ENCODE measurements around the gene COMP.

The COMP gene

DNA sequence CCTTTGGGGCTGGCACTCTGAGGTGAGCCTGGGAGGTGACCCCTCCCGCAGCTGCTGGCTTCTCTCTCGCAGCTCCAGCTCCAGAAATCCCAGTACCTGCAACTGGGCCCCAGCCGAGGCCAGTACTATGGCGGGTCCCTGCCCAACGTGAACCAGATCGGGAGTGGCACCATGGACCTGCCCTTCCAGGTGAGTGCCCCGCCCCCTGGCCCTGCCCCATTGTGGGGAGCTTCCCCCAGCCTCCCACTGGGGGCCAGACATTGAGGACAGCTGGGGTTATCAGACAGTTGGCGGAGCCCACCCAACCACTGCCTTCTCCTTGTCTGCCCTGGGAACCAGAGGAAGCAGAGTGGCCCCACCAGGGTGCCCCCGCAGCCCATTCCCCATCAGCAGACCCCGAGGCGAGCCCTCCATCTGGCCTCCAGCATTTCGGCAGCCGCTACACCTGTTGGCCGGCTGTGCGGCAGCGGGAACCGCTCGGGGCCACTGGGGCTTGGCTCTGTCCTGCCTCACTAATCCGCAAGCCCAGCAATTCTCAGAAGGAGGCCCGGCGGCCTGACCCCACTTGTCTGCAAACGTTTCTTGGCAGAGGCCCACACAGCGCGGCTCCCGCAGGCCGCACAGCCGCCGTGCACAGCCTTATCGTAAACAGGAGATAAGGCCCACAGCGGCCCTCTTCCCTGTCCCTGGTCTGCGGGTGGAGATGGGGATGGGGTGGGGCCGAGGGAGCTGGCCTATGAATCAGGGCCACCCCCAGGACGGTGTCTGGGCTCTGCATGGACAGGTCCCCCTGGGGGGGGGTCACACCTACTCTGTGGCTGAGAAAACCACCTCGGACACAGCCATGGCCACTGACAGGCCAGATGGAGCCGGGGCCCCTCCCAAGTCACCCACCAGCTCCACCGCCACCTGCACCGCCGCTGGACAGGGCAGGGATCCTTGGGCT lies 48.0 kb downstream of the COMP start:
- FAIRE-seq = no peak
- TF ChIP-seq, protein P1, sequence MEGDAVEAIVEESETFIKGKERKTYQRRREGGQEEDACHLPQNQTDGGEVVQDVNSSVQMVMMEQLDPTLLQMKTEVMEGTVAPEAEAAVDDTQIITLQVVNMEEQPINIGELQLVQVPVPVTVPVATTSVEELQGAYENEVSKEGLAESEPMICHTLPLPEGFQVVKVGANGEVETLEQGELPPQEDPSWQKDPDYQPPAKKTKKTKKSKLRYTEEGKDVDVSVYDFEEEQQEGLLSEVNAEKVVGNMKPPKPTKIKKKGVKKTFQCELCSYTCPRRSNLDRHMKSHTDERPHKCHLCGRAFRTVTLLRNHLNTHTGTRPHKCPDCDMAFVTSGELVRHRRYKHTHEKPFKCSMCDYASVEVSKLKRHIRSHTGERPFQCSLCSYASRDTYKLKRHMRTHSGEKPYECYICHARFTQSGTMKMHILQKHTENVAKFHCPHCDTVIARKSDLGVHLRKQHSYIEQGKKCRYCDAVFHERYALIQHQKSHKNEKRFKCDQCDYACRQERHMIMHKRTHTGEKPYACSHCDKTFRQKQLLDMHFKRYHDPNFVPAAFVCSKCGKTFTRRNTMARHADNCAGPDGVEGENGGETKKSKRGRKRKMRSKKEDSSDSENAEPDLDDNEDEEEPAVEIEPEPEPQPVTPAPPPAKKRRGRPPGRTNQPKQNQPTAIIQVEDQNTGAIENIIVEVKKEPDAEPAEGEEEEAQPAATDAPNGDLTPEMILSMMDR (IDR thresholded peaks at IDR 0.05; ENCODE audit: insufficient read depth, missing control alignments) = no peak
- no peak for DNase-seq (ENCODE audit: insufficient read length, low spot score)

DNA sequence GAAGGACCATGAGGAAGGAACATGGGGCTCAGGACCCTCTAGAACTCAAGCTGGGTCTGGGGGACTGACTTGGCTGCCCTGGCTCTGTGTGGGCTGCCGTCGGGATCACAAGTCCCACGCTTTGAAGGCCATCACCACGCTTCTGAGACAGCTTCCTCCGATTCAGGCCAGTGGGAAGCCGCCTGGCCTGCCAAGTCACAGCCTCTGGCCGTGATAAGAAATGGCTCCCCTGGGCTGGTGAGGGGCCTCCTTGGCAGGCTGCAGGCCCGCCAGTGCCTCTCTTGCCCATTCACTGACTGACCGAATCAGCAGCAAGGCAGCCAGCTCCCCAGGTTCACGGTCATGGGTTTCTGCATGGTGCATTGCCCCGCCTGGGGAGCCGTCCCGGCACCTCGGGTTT lies 48.8 kb downstream of the COMP start:
- no peak for DNase-seq (ENCODE audit: insufficient read length, low spot score)
- TF ChIP-seq, protein P1 (IDR thresholded peaks at IDR 0.05; ENCODE audit: insufficient read depth, missing control alignments) = no peak
- FAIRE-seq = no peak

DNA sequence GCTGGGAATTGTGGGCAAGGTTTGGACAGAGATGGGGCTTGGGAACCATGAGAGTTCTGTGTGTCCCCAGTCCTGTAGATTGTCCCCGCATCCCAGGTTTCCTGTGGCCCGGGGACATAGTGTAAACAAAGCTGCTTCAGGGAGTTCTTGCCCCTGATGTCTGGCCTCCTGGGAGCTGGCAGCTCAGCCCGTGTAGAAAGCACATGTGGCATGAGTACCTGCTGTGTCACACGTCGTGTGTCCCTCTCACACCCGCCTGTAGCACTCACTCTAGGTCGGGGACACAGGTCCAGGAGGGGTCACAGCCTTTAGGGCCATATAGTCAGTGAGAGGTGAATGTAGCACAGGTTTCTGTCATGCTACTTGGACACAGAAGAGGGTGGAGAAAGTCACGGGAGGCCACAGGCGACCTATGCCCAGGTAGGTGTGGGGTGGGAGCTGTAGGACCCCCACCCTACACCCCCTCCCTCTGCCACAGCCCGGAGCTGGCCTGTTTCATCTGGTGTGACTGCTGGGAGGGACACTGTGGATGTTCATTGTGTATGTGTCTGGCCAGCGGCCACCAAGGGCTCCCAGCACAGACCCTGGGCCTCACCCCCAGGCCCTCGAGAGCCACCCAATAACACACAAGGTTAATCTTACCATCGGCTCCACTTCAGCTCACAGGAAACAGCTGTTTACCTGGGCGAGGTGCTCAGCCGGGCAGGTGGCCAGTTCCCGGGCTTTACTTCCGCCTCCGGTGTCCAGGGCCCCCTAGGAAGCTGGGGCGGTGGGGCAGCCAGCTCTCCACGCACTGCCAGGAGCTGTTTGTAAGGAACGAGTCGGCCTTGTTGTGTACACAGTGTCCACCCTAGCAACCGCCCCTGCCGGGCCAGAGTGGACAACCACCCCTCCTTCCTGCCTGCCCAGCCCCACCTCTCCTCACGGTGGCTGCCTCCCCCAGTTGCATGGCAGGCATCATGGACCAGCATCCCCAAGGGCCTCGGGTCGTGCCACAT lies 49.7 kb downstream of the COMP start:
- TF ChIP-seq, protein P1 (IDR thresholded peaks at IDR 0.05; ENCODE audit: insufficient read depth, missing control alignments) = no peak
- DNase-seq (ENCODE audit: insufficient read length, low spot score) (no peak), FAIRE-seq (no peak)

DNA sequence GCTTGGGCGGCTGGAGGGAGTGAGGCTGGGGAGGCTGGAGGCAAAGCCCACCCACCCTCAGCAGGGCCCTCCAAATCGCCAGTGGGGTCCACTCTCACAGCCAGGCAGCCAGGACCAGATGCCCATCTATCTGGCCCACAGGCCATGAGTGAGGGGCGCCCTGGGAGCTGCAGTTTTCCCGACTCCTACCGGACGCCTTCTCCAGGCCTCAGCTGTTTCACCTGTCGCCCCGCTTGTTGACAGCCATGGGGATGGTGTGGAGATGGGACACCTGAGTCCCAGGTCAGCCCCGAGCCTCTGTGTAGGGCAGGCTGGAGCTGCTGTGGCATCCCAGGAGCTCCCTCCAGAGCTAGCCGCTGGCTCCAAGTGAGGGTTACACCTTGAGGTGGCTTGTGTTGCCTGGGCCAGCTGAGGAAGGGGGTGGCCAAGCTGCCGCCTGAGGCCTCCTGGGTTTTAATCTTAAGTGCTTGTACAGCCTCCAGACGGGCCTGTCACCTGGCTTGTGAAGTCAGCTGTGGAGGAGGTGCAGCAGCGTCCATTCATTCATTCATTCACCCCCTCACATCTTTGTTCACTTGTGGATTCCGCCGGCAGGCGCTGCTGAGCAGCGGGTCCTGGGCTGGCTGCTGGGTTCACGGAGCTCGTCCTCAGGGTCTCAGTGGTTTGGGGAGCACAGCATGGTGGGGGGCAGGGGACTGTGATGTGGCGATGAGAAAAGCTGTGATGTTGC lies 52.0 kb downstream of the COMP start:
- DNase-seq (ENCODE audit: insufficient read length, low spot score) (no peak), FAIRE-seq (no peak)
- TF ChIP-seq, protein P1 (IDR thresholded peaks at IDR 0.05; ENCODE audit: insufficient read depth, missing control alignments) = no peak

DNA sequence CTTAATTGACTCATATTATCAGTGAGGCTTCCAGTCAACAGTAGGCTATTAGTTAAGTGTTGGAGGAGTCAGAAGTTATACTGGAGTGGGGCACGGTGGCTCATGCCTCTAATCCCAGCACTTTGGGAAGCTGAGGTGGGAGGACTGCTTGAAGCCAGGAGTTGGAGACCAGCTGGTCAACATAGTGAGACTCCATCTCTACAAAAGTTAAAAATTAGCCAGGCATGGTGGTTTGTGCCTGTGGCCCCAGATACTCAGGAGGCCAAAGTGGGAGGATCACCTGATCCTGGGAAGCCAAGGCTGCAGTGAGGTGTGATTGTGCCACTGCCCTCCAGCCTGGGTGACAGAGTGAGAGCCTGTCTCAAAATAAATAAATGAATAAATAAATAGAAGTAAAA lies 53.2 kb downstream of the COMP start:
- FAIRE-seq (no peak), DNase-seq (ENCODE audit: insufficient read length, low spot score) (no peak)
- TF ChIP-seq, protein P1 (IDR thresholded peaks at IDR 0.05; ENCODE audit: insufficient read depth, missing control alignments) = no peak

DNA sequence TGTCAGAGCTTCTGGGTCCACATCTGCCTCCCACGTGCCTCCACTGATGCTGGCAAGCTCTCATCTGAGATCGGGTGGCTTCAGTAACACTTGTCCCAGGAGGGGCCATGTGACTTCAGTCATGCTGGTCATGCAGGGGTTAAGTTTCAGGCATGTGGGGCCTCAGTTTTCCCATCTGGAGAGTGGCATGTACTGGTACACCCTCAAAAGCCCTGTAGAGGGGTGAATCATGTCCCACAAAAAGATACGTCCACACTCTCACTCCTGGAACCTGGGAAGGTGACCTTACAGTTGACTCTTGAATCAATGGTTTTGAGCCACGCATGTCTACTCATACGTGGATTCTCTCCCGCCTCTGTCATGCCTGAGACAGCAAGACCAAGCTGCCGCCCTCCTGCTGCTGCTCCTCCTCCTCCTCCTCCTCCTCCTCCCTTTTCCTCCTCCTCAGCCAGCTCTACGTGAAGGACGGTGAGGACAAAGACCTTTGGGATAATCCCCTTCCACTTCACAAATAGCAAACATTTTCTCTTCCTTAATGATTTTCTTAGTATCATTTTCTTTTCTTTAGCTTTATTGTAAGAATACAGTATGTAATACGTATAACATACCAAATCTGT lies 53.7 kb downstream of the COMP start:
- TF ChIP-seq, protein P1 (IDR thresholded peaks at IDR 0.05; ENCODE audit: insufficient read depth, missing control alignments) = no peak
- DNase-seq (ENCODE audit: insufficient read length, low spot score) (no peak), FAIRE-seq (no peak)

Measured in D721Med (cell line).